NCI-H524 treated with DMSO at 0.1 percent for 48 hours (cell line): Measurements from ENCODE around the gene CENPP.
"Not testable (repeated sequence)": the region's sequence is repeated elsewhere in the genome, so short reads cannot be mapped to it uniquely, and the experiment has no call there.

Experiments
- DNase-seq: peaks from one replicate; lab custom pipeline; 2025; lab: John Stamatoyannopoulos, UW

The CENPP gene

DNA sequence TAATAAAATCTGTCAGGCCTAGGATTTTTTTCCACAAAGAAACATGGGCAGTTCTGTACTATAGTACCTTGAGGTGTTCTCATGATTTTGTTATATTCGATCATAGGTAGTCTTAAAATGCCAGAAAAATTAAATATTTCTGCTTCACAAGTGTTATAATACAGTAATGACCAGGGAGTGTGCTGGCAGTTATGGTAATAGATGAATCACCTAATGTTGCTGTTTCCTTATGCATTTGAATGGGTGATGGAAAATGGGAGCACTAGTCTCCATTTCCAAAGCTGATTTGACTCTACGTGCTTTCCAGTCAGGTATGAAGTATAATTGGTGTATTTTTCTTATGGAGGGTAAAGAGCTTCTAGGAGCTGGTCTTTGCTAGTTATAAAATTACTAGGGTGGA is 54.9 kb downstream of the CENPP start:
- no peak for DNase-seq

DNA sequence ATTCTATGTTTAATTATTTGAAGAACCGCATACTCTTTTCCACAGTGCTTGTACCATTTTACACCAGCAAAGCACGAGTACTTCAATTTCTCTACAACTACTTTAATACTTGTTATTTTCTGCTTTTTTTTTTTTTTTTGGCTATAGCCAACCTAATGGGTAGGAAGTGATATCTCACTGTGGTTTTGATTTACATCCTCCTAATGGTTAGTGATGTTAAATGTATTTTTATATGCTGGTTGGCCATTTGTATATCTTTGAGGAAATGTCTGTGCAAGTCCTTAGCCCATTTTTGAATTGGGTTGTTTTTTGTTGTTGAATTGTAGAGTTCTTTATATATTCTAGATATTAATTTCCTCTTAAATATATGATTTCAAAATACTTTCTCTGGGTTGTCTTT is 56.0 kb downstream of the CENPP start:
- DNase-seq, result no peak

DNA sequence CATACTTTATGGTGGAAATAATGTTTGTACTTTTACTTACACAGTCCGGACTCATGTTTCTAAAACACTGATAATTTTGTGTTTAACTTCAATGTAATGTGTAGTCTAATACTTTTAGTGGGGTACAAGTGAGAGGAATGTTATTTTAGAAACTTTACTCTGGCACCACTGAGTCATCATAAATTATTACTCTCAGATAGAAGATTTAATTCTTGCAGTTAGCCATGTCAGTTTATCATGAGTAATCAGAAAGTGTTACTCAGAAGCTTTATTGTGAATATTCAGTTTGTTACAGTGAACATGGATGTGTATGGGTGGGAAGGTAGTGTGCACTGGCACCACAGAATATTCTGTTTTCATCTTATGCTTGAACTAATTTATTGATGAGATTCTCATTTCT is 58.6 kb downstream of the CENPP start:
- DNase-seq, result no peak

GRCh38 chr9:92385001-92385400 is 59.2 kb downstream of the CENPP start:
- no peak for DNase-seq

DNA sequence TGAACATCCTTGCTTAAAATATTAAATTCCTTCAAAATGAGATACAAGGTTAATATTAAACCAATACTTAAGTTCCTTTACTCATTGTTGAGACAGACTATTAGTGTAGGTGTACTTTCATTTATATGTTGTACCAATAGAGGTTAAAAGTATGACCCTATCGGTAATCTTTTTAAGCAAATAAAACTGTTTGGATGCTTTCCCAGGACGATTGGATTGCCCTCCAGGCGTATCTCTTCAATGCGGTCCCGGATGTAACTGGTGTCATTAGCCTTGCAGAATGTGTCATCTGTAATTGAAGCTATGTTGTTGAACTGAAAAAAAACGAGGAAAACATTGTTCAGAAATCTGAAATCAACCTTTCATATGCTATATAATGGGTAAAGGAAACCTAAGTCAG is 59.7 kb downstream of the CENPP start:
- DNase-seq, result no peak

- DNase-seq, result no peak
Measured at GRCh38 chr9:92385953-92386352, 60.2 kb downstream of the CENPP start.

DNA sequence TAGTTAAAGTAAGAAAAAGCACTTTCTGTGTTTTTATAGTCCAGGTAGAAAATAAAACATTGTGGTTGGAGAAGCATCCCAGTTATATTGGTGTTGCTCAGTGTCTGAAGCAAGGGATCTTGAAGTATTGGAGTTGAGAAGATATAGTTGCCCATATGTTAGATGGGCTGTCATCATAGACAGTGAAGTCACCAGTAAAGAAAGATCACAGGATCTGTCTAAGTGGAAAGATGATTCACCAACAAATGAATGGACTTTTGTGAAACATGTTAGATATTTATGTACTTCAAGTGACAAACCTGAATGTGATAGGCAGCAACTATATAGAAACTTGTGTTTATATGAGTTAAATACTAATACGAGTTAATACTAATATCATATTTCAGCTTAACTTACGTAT is 66.9 kb downstream of the CENPP start:
- DNase-seq, result no peak

- no peak for DNase-seq
Measured at GRCh38 chr9:92393686-92394085, 67.9 kb downstream of the CENPP start.

- DNase-seq, result no peak
Measured at GRCh38 chr9:92395617-92396016, 69.9 kb downstream of the CENPP start.

- no peak for DNase-seq
Measured at GRCh38 chr9:92397853-92398252, 72.1 kb downstream of the CENPP start.

DNA sequence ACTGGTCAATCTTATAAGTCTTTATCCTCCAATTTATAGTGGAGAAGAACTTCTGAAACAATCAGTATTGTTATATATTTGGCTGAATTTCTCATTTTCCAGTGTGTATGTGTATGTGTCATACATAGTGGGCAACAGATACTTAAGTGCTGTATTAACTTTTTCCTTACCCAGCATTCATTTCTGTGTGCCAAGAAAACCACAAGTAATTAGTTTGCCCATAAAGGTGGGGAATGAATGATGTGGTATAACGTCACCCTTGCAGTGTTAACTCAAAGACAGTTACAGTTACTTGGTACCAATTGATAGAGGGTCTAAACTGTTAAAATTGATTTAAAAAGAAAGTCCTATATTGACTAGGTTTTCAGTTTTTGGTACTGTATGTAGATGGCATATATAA is 76.6 kb downstream of the CENPP start:
- no peak for DNase-seq

- DNase-seq, result no peak
Measured at GRCh38 chr9:92402826-92403745, 77.3 kb downstream of the CENPP start.

DNA sequence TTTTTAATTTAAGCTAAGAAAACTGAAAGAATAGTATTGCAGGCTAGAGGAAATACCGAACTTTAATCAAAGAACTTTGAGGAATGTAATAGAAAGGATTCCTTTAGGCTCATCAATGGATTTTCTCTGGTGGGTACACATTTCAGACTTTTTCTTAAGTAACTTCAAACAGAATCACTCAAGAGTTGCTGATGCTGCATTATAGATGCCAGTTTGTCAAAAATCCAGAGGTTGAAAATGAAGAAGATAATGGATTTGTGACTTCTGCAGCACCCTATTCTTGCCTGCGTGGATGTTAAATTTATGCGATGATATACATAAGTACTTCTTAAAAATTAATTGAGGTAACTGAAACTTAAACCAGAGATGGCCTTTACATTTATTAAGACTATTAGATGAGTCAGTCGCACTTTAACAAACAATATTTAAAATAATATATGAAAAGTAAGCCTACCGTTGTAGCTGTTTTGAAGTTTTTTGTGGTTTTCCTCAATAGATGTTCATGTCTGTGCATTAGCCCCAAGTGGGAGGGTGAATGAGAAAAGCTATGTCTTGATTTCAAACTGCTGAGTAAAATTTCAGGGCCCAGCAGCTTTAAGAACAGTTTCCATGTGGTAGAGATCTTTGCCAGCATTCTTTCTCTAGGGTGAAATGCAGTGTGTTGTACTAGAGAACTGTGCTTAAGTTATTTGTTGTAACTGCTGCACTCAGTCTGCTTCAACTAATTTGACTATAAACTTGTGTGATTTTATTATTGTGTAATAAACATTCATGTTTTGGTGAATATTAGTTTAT is 78.5 kb downstream of the CENPP start, which contains the start of gene OGN:
Gene OGN, minus strand, starts transcription at position 537 of the 795 bp plus-strand sequence. CDS start 1,171 bp downstream, outside the sequence.
- no peak for DNase-seq

GRCh38 chr9:92405818-92406217 is 80.1 kb downstream of the CENPP start:
- DNase-seq, result no peak

DNA sequence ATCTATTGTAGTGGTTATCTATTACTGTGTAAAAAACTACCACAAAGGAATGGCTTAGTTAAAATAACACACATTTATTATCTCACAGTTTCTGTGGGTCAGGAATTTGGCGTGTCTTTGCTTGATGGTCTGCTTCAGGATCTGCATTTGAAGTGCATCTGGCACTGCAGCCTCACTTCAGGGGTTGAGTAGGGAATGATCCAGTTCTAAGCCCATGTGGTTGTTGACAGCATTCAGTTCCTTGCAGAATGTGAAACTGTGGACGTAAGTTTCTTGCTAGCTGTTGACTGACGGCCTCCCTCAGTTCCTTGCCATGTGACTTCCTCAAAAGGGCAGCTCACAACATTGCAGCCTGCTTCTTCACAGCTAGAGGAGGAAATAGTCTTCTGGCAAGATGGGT is 80.7 kb downstream of the CENPP start:
- no peak for DNase-seq

GRCh38 chr9:92407818-92408217 is 82.1 kb downstream of the CENPP start:
- DNase-seq, result no peak

- no peak for DNase-seq
Measured at GRCh38 chr9:92408747-92409478, 83.2 kb downstream of the CENPP start.

DNA sequence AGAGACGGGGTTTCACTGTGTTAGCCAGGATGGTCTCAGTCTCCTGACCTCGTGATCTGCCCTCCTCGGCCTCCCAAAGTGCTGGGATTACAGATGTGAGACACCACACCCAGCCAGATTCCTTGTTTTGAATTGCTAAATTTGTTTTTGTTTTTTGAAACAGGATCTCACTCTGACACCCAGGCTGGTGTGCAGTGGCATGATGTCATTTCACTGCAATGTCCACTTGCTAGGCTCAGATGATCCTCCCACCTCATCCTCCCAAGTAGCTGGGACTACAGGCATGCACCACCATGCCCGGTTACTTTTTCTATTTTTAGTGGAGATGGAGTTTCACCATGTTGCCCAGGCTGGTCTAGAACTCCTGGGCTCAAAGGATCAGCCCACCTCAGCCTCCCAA is 85.4 kb downstream of the CENPP start:
- not testable (repeated sequence) for DNase-seq

DNA sequence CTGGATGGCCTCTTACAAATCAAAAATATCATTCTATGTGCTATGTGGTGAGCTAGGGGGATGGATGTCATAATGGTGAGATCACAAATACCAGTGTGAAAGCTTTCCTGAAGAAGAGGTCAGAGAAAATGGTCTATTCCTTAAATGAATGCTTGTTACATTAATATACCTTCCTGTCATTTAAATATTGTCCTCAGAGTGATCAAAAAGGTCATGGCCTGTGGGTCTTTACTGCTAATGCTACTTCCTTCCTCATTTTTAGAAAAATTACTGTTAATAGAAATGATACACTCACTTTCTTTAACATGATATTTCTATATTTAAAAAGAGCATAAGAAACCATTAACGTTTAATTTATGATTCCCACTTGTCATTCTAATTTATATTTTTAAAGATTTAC is 88.8 kb downstream of the CENPP start:
- DNase-seq, result no peak

- DNase-seq, result no peak
Measured at GRCh38 chr9:92422611-92423338, 97.0 kb downstream of the CENPP start.

GRCh38 chr9:92423612-92424011 is 97.9 kb downstream of the CENPP start:
- no peak for DNase-seq

DNA sequence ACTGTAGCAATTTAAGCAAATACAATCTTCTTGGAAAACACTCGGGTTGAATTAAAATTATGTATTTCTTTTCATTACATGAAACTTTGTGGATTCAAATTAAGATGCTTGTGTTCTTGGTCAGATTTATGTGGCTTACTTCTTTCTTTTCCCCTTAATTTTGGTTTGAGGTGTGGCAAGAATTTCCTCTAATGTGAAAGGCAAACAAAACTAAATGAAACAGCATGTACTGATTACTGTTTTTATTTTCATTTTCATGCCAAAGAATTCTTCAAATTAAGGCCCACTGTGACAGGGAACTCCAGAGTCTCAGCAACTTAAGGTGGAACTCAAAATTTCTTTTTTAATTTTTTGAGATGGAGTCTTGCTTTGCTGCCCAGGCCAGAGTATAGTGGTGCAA is 98.6 kb downstream of the CENPP start, which contains the start of gene OMD:
Gene OMD, minus strand, starts transcription at position 132 of the 400 bp plus-strand sequence. CDS start 6,913 bp downstream, outside the sequence.
- DNase-seq, result no peak
